Prostate gland (tissue), 2 donors: ENCODE measurements around the gene FAM89B. TPM values are rescaled to one million over a fixed set of nuclear protein-coding genes. Genes with fewer than 3 reads are reported as not detected.
A peak's percentile ranks its signal among the peaks of the same experiment; 100 is the strongest.

ENCODE experiments used
- DNase-seq: peaks from one replicate; pipeline ENCODE4 v3.0.0-alpha.2; 2019; ENCODE audit warnings: low spot score
- H3K27ac ChIP-seq, 2 donors: fragments of 200-600 bp; sonication (generic); 2 replicates each; pipeline ENCODE4 v1.5.1; 2017 to 2019
- H3K27me3 ChIP-seq: fragments of 200-600 bp; sonication (generic); replicated peaks from 2 replicates; pipeline ENCODE4 v1.5.1; 2019; ENCODE audit not compliant: insufficient read depth
- H3K36me3 ChIP-seq, 2 donors: fragments of 200-600 bp; sonication (generic); 1 replicate in 1 of 2; 2 replicates in 1 of 2; pipeline versions ENCODE4 v1.5.1 to v1.8.1; 2017 to 2019
- H3K4me1 ChIP-seq: fragments of 200-600 bp; sonication (generic); replicated peaks from 2 replicates; pipeline ENCODE4 v1.5.1; 2019
- H3K4me3 ChIP-seq, 2 donors: fragments of 200-600 bp; sonication (generic); 2 replicates each; pipeline ENCODE4 v1.5.1; 2017 to 2019
- H3K9me3 ChIP-seq: fragments of 200-600 bp; sonication (generic); 2 replicates; pipeline ENCODE4 v1.5.1; 2017
- CTCF ChIP-seq, 4 experiments: fragments of 200-600 bp in 2 of 4; fragments of 450-650 bp in 2 of 4; sonication (generic) in 2 of 4; IDR thresholded peaks; 1 replicate in 3 of 4; 2 replicates in 1 of 4; pipeline ENCODE4 v1.5.1; 2016 to 2019; ENCODE audit warnings: antibody characterized with exemption in 4 of 4, mild to moderate bottlenecking in 2 of 4, moderate library complexity in 2 of 4
- POLR2A ChIP-seq: fragments of 450-650 bp; IDR thresholded peaks from one replicate; pipeline ENCODE4 v1.6.1; 2016; ENCODE audit warnings: antibody characterized with exemption, mild to moderate bottlenecking
- POLR2AphosphoS5 ChIP-seq: sonication (generic); formaldehyde crosslinking; IDR thresholded peaks from one replicate; pipeline ENCODE4 v1.6.1; 2017; ENCODE audit warnings: antibody characterized with exemption
- WGBS: methylation state at CpG from one replicate; pipeline ENCODE4 v1.1.5; 2018; 5-methylcytosine and 5-hydroxymethylcytosine counted together
- intact Hi-C: fragments of 100-400 bp; cut with DNase I; formaldehyde crosslinking; loops from one replicate; pipeline ENCODE4 v1.14.2; 2022
- total RNA-seq, 2 donors: library from RNA; depleted of rRNA; stranded (reverse); fragments of >200 nt; gene quantifications; one replicate each; pipeline ENCODE4 v1.1.0, GENCODE V29; 2016

Gene FAM89B
- total RNA-seq, 2 donors from 2014 or later, result 68.6 to 92.6 TPM

GRCh38 chr11:65571940-65572339, 398 bp upstream of the FAM89B start:
- intact Hi-C loops, result loop anchor here (2.0 kb wide), 1 partner anchor 31 kb away; no protein-coding TSS in a partner anchor
- no peaks in the 10 kb centered on the region for H3K27me3 ChIP-seq
- no peak for DNase-seq
- peak overlapping the region; percentile 72 to 78 for H3K4me3 ChIP-seq
- TF ChIP-seq POLR2A, result no peak
- peak in 3 of 4 experiments; percentile 24 to 58 (median 52) for TF ChIP-seq CTCF (IDR thresholded peaks at IDR 0.05)
- H3K4me1 ChIP-seq, result peaks cover 45% of the 10 kb centered on the region
- peak overlapping the region; percentile 87 to 96 for H3K27ac ChIP-seq
- H3K9me3 ChIP-seq, result no peaks in the 10 kb centered on the region
- WGBS, result 5% methylated on average over 11 of the region's 11 CpGs
- H3K36me3 ChIP-seq, result no peaks in the 10 kb centered on the region

- intact Hi-C loops, result no loop called here
- no peaks in the 10 kb centered on the region for H3K9me3 ChIP-seq
- no peaks in the 10 kb centered on the region for H3K27me3 ChIP-seq
- peak overlapping the region; percentile 74 to 78 for H3K4me3 ChIP-seq
- H3K27ac ChIP-seq, result peak overlapping the region; percentile 87 to 96
- DNase-seq, result no peak
- peaks cover 41% of the 10 kb centered on the region for H3K4me1 ChIP-seq
- TF ChIP-seq CTCF (IDR thresholded peaks at IDR 0.05) (no peak), POLR2A (no peak), POLR2AphosphoS5 (no peak)
- WGBS, result 15% methylated on average over 22 of the region's 22 CpGs
- no peaks in the 10 kb centered on the region for H3K36me3 ChIP-seq
Observed at GRCh38 chr11:65573391-65574079, 1.2 kb downstream of the FAM89B start.

- TF ChIP-seq POLR2AphosphoS5 (peak; percentile 68), CTCF (IDR thresholded peaks at IDR 0.05) (peak; percentile 96 to 100 (median 98)), POLR2A (peak; percentile 15)
- peak; percentile 77 for DNase-seq
- Histone ChIP-seq H3K27me3 (no peaks in the 10 kb centered on the region), H3K9me3 (no peaks in the 10 kb centered on the region), H3K36me3 (no peaks in the 10 kb centered on the region), H3K27ac (peak overlapping the region; percentile 87 to 96), H3K4me1 (peaks cover 34% of the 10 kb centered on the region), H3K4me3 (peak overlapping the region; percentile 74 to 78)
- intact Hi-C loops, result no loop called here
- 4% methylated on average over 33 of the region's 67 CpGs for WGBS
Observed at GRCh38 chr11:65574109-65574810, 1.9 kb downstream of the FAM89B start.

- Histone ChIP-seq H3K4me3 (peak overlapping the region; percentile 74 to 78), H3K27me3 (no peaks in the 10 kb centered on the region), H3K9me3 (no peaks in the 10 kb centered on the region), H3K27ac (peak overlapping the region; percentile 87 to 96), H3K36me3 (peaks cover 0 to 2% of the 10 kb centered on the region in 2 donors), H3K4me1 (peaks cover 34% of the 10 kb centered on the region)
- 39% methylated on average over 22 of the region's 28 CpGs for WGBS
- TF ChIP-seq CTCF (IDR thresholded peaks at IDR 0.05) (no peak), POLR2A (no peak), POLR2AphosphoS5 (no peak)
- intact Hi-C loops, result loop anchor here (5.0 kb wide), 1 partner anchor 87 kb away; the partner anchor contains the start of gene RELA
- DNase-seq, result no peak
Observed at GRCh38 chr11:65574811-65575567, 2.7 kb downstream of the FAM89B start.
